DMS79 treated with DMSO at 0.1 percent for 48 hours (cell line): ENCODE measurements around the gene ITGB4.
A peak's percentile ranks its signal among the peaks of the same experiment; 100 is the strongest.
"Not testable (repeated sequence)": the region's sequence is repeated elsewhere in the genome, so short reads cannot be mapped to it uniquely, and the experiment has no call there.

Experiments
- DNase-seq: peaks from one replicate; lab custom pipeline; 2025; lab: John Stamatoyannopoulos, UW

Gene ITGB4

GRCh38 chr17:75753514-75754377 is 32.5 kb downstream of the ITGB4 start:
- no peak for DNase-seq

DNA sequence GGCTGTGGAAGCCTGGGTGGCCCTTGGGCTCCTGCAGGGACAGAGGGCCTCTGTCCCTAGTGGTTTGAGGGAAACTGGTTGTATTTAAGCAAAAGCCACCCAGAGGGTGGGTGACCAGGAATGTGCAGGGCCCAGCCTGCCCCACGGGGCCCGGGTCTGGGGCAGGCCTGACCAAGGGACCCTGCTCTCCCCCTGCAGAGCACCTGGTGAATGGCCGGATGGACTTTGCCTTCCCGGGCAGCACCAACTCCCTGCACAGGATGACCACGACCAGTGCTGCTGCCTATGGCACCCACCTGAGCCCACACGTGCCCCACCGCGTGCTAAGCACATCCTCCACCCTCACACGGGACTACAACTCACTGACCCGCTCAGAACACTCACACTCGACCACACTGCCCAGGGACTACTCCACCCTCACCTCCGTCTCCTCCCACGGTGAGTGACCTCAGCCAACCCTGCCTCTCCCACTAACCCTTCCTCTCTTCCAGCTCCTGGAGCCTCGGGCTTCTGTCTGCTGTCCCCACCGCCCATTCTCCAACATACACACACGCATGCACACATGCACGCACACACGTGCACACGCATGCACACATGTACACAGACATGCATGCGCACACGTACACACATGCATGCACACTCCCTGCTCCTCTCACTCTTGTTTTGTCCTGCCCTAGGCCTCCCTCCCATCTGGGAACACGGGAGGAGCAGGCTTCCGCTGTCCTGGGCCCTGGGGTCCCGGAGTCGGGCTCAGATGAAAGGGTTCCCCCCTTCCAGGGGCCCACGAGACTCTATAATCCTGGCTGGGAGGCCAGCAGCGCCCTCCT is 33.3 kb downstream of the ITGB4 start:
- no peak for DNase-seq

- DNase-seq, result no peak
Observed at GRCh38 chr17:75755205-75755901, 34.1 kb downstream of the ITGB4 start.

DNA sequence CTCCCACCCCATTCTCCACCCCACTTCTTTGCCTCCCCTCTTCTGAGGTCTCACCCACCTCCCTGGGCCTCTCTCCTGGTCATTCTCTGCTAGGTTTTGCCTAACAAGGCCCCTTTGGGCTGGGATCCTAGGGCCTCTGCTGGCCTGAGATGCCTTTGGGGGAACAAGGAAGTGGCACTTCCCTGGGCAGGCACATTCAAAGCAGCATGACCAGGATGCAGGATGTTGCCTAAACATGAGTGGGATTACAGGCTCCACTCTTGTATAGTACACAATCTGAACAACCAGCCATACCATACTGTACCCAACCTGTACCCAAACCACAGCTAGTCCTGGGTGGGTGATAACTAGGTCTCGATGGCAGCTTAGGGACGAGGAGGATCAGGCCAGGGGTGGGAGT is 34.7 kb downstream of the ITGB4 start:
- no peak for DNase-seq

DNA sequence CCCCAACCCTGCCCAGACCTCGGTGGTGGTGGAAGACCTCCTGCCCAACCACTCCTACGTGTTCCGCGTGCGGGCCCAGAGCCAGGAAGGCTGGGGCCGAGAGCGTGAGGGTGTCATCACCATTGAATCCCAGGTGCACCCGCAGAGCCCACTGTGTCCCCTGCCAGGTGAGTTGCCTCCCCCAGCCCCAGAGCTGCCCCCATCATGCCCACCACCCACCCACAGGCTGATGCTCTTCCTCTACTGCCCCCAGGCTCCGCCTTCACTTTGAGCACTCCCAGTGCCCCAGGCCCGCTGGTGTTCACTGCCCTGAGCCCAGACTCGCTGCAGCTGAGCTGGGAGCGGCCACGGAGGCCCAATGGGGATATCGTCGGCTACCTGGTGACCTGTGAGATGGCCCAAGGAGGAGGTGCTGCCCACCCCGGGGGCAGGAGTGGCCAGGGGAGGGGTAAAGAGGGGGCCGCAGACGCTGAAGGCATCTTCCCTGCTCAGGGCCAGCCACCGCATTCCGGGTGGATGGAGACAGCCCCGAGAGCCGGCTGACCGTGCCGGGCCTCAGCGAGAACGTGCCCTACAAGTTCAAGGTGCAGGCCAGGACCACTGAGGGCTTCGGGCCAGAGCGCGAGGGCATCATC is 35.3 kb downstream of the ITGB4 start:
- no peak for DNase-seq

DNA sequence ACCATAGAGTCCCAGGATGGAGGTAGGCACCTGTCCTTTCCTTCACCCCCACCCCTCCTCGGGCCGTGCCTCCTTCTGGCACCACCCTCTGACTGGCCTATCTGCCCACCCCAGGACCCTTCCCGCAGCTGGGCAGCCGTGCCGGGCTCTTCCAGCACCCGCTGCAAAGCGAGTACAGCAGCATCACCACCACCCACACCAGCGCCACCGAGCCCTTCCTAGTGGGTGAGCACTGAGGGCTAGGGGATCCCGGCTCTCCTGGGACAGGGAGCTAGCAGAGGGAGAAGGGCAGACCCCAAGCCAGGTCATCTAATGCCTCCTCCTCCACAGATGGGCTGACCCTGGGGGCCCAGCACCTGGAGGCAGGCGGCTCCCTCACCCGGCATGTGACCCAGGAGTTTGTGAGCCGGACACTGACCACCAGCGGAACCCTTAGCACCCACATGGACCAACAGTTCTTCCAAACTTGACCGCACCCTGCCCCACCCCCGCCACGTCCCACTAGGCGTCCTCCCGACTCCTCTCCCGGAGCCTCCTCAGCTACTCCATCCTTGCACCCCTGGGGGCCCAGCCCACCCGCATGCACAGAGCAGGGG is 35.9 kb downstream of the ITGB4 start:
- no peak for DNase-seq

- DNase-seq, result no peak
Observed at GRCh38 chr17:75758131-75758905, 37.1 kb downstream of the ITGB4 start.

GRCh38 chr17:75759457-75759856 is 38.2 kb downstream of the ITGB4 start:
- DNase-seq, result no peak

GRCh38 chr17:75759978-75760640 is 38.9 kb downstream of the ITGB4 start:
- DNase-seq, result not testable (repeated sequence)

GRCh38 chr17:75762513-75763268 is 41.4 kb downstream of the ITGB4 start:
- no peak for DNase-seq

DNA sequence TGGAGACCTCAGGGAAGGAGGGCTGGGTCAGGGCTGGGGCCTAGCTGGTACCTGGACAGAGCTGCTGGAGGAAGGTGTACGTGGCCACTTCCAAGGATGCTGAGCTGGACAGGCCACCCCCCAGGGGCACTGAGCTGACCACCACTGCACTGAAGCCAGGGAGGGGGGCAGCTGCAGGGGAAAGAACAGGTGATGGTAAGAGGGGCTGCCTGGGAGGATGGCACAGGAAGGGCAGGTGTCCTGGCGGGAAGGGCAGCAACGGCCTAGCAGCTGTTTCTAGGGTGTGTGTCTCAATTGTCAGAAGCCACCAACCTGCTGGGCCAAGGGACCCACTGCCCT is 42.0 kb downstream of the ITGB4 start:
- no peak for DNase-seq

DNA sequence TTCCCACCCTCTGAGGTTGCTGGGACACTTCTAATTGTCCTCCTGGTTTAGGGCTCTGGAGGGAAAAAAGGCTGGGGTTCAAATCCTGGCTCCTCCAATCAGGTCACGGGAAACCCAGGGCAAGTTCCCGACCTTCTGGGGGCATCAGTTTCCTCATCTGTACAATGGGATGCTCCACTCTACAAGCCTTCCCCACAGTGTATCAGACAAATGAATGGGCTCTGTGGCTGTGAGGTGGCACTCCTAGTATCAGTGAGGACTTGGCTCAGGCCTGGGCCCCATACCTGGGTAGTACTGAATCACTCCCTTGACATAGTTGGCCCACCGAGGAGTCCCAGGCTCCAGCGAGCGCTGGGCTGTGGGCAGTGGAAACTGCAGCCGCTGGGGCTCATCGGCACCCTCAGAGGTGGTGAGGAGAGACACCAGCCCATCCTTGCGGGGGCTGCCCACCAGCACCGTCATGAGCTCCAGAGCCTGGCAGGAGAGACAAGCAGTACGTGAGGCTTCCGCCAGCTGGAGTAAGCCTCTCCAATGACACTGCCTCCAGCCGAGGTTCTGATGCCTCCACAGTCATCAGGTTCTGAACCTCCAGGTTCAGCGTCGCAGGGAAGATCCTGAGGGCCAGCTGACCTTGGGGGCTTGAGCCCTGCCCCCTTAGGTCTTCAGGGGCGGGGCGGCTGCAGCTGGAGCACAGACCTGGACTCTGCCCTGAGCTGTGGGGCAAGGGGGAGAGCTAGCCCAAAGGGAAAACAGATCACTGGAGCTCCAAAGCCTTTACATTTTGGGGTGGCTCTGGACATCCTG is 42.6 kb downstream of the ITGB4 start:
- DNase-seq, result no peak

- DNase-seq, result no peak
Observed at GRCh38 chr17:75764417-75764710, 43.1 kb downstream of the ITGB4 start.

DNA sequence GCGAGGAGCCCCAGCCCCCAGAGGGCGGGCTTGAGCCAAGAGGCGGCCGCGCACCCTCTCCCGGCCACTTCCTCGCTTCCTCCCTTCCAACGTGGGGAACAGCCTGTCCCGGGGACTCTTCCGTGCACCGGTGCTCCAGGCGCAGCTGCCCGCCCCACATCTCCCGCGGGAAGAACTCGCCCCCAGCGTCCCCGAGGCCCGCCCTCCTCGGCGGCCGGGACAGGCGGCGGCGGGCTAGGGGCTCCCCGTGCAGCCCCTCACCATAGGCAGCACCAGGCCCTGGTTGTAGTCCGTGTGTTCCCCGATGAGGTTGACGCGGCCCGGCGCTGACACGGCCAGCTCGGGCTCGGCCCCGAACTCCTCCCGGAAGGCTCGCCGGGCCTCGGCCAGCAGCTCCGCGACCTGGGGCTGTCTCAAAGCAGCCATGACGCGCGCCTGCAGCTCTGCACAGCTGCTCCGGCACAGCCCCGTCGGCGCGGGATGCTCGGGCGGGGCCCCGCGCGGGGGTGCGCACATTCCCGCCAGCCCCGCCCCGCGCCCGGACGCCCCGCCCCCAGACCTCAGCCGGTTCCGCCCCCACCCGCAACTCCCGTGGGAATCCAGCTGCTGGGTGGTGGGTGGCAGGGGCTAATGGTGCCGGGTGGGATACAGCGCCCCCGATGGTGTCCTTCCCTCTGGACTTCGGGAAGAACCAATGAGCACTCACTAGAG is 43.6 kb downstream of the ITGB4 start, which contains the start of gene GALK1:
Gene GALK1 (minus strand): TSS at position 482 of the 711 bp plus-strand sequence. CDS start 56 bp downstream, at position 426.
- peak; percentile 15 for DNase-seq

DNA sequence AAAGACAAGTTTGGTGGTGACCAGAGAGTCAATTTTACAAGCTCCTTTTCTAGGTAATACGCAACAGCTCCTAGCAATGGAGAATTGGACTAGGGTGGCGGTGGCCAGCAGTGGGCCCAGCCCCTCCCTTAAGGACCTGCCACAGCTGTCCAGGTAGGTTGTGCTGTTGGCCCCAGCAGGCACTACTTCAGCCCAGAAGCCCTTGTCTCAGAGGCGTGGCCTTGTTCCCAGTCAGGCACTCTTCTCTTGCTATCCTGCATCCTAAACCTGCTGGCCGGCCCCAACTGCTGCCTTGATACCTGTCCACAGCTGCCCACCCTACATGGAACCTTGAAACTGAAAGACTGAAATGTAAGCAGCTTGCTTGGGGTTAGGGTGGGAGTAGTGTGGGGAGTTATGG is 44.7 kb downstream of the ITGB4 start:
- DNase-seq, result no peak

DNA sequence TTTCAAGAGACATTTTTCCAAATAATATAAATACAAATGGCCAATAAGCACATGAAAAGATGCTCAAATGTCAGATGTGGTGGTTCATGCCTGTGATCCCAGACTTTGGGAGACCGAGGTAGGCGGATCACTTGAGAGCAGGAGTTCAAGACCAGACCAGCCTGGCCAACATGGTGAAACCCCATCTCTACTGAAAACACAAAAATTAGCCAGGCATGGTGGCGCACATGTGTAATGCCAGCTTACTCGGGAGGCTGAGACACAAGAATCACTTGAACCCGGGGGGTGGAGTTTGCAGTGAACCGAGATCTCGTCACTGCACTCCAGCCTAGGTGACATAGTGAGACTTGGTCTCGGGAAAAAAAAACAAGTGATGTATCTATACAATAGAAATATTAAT is 46.6 kb downstream of the ITGB4 start:
- no peak for DNase-seq

GRCh38 chr17:75769536-75769935 is 48.3 kb downstream of the ITGB4 start:
- peak; percentile 67 for DNase-seq
